HCT116 (cell line): ENCODE measurements around the gene PYGL.

ENCODE experiments used
- CTCF ChIP-seq, 3 experiments: fragments of 200-600 bp in 1 of 3; sonication (generic) in 1 of 3; IDR thresholded peaks in 2 of 3; conservative IDR thresholded peaks in 1 of 3; 2 replicates each; pipeline ENCODE4 v1.5.1; 2012 to 2017; ENCODE audit warnings: low read depth in 2 of 3, low read length in 2 of 3, antibody characterized with exemption in 1 of 3, borderline replicate concordance in 1 of 3, control low read depth in 1 of 3, mild to moderate bottlenecking in 1 of 3, mixed read lengths in 1 of 3, mixed run types in 1 of 3, moderate library complexity in 1 of 3; ENCODE audit not compliant: insufficient read depth in 1 of 3
- EZH2 ChIP-seq: fragments of 200-600 bp; sonication (generic); IDR thresholded peaks from 2 replicates; pipeline ENCODE4 v1.6.1; 2017; ENCODE audit warnings: antibody characterized with exemption, mixed run types
- POLR2A ChIP-seq: IDR thresholded peaks from 2 replicates; pipeline ENCODE4 v1.7.0; 2011; ENCODE audit warnings: borderline replicate concordance; ENCODE audit not compliant: insufficient read depth, insufficient read length; ENCODE audit errors: extremely low read depth
- POLR2AphosphoS5 ChIP-seq: IDR thresholded peaks from 2 replicates; pipeline ENCODE4 v1.6.1; 2011; ENCODE audit warnings: mild to moderate bottlenecking, low read depth, low read length, moderate library complexity
- REST ChIP-seq: IDR thresholded peaks from 2 replicates; pipeline ENCODE4 v1.6.1; 2012; ENCODE audit warnings: low read depth
- ZNF274 ChIP-seq: fragments of 200-500 bp; sonication (Bioruptor generic); IDR thresholded peaks from 2 replicates; pipeline ENCODE4 v1.6.1; 2014; ENCODE audit warnings: mild to moderate bottlenecking, low read depth, low read length, inconsistent platforms

GRCh38 chr14:50874757-50875156 is 69.5 kb downstream of the PYGL start:
- TF ChIP-seq REST (no peak), CTCF (IDR thresholded peaks at IDR 0.05 in 2 of 3, conservative IDR thresholded peaks at IDR 0.05 in 1 of 3; ENCODE audit: borderline replicate concordance in 1 of 3, insufficient read depth in 1 of 3, low read depth in 2 of 3, low read length in 2 of 3) (no peak), POLR2A (no peak), EZH2 (no peak), POLR2AphosphoS5 (no peak), ZNF274 (no peak)
